ENCODE measurements around the gene C16orf74. TPM values are rescaled to one million over a fixed set of nuclear protein-coding genes. Genes with fewer than 3 reads are reported as not detected.

The C16orf74 gene
- total RNA-seq, 1 donor from 2014 or later: 2.2 TPM

DNA sequence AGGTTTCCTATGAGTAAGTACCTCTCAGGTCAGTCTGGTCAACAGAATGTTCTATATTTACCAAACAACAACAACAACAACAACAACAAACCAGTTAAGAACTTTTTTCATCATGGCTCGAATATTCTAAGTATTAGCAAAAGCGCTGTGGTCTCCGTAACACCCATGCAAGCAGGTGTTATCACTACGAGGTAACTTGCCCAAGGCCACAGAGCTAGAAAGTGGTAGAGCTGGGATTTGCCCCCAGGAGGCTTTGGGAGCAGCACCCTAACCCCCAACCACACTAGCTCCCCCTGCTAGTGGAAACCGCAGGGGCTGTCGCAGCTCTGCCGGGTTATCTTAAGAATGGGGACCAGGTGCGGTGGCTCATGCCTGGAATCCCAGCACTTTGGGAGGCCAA is 23.9 kb upstream of the C16orf74 start:
- DNase-seq (ENCODE audit: low read depth in 2 of 2): no peak

DNA sequence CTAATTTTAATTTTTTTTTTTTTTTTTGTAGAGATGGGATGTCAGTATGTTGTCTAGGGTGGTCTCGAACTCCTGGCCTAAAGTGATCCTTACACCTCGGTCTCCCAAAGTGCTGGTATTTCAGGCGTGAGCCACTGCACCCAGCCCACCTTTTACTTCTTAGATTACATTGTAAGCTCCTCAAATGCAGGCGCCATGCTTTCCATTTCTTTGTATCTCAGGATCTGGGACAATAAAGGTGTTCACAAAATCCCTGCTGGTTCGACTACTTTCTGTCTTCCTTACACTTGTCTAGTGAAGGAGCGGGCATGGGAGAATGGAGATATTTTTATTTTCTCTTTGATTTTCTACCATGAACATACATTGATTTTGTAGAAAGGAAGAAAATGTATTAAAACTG is 23.2 kb upstream of the C16orf74 start:
- no peak for DNase-seq (ENCODE audit: low read depth in 2 of 2)

DNA sequence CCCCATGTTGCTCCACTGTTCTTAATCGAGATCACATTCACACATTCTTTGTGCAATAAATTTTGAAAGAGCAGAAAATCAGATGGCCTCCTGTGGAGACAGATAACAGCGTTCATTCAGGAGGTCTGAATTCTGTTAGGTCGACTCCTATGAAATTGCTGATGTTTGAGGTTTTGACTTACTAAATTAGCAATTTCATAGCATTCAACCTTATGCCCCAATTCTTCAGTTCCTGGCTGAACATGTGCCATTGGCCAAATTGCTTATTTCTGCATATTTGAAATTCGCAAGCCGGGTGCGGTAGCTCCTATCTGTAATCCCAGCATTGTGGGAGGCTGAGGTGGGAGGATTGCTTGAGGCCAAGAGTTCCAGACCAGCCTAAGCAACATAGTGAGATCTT is 22.1 kb upstream of the C16orf74 start:
- DNase-seq (ENCODE audit: low read depth in 2 of 2): no peak

DNA sequence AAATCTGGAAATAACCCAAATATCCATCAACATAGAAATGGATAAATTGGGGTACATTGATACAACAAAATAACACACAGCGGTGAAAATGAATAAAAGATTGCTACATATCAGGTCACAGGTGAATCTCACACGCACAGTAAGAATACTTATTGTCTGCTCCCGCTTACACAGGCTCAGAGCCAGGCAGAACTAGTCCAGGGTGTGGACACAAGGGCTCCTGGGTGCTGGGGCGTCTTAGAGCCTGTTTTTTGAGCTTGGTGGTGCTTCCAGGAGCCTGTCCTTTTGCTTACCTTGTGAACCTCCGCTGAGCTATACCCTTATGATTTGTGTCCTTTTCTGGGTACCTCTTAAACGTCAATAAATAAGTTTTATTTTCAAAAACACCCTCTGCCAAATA is 19.8 kb upstream of the C16orf74 start:
- DNase-seq (ENCODE audit: low read depth in 2 of 2): no peak

DNA sequence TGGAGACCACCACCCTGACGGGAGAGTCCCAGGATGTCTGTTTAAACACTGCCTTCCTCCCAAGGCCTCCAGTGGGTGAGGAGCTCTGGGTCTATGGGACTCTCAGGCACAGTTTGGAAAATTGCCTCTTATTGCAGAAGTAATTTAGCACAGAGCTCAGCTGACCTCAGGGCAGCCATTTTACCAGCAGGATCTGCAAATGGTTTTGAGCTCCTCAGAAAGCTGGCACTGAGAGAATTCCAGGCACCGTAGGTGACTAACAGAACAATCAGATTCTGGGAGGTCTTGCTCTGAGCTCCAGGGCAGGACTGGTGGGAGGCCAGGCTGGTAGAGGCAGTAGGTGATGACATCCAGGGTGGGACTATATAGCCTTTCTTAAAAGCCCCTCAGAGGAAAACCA is 17.3 kb upstream of the C16orf74 start:
- no peak for DNase-seq (ENCODE audit: low read depth in 2 of 2)

GRCh38 chr16:85767531-85767930 is 16.6 kb upstream of the C16orf74 start:
- DNase-seq (ENCODE audit: low read depth in 2 of 2): peak; percentile 52 to 84

- DNase-seq (ENCODE audit: low read depth in 2 of 2): no peak
Observed at GRCh38 chr16:85765767-85766166, 14.9 kb upstream of the C16orf74 start.

- DNase-seq (ENCODE audit: low read depth in 2 of 2): no peak
Observed at GRCh38 chr16:85765211-85765610, 14.3 kb upstream of the C16orf74 start.

- no peak for DNase-seq (ENCODE audit: low read depth in 2 of 2)
Observed at GRCh38 chr16:85763616-85764015, 12.7 kb upstream of the C16orf74 start.

DNA sequence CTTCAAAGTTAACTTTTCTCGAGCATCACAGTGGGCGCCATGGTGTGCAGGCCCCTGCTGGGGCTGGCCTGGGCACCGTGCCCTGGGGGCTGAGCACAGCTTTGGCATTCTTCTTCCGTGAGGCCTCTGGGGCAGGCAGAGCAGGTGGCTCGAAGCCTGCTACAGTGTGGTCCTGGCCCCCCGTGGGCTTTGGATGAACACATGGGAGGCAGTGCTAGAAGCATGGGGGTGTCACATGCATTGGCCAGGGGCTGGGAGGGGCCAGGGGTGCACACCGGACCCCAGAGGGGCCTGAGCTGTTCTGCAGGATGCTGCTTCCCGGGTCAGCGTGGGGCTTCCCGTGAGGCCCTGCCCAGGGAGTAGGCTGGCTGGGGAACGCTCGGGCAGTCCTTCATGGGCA is 12.1 kb upstream of the C16orf74 start:
- DNase-seq (ENCODE audit: low read depth in 2 of 2): no peak

DNA sequence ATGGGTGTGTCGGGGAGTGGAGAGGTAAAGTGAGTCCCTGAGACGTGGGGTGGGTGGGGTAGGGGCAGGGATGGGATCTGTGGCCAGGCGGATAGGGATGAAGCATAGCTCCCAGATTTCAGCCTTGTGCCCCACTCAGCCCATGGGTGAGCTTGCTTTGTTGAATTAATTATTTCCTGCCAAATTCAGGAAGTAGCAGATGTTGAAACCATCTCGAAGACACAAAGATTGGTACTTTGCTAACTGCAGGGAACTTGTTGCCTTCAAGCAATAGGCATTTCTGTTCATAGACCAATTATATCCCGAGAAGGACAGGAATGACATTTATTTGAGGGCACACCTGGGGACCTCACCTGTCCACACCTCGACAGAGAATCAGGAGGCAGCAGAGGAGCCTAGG is 11.0 kb upstream of the C16orf74 start:
- DNase-seq (ENCODE audit: low read depth in 2 of 2): no peak

DNA sequence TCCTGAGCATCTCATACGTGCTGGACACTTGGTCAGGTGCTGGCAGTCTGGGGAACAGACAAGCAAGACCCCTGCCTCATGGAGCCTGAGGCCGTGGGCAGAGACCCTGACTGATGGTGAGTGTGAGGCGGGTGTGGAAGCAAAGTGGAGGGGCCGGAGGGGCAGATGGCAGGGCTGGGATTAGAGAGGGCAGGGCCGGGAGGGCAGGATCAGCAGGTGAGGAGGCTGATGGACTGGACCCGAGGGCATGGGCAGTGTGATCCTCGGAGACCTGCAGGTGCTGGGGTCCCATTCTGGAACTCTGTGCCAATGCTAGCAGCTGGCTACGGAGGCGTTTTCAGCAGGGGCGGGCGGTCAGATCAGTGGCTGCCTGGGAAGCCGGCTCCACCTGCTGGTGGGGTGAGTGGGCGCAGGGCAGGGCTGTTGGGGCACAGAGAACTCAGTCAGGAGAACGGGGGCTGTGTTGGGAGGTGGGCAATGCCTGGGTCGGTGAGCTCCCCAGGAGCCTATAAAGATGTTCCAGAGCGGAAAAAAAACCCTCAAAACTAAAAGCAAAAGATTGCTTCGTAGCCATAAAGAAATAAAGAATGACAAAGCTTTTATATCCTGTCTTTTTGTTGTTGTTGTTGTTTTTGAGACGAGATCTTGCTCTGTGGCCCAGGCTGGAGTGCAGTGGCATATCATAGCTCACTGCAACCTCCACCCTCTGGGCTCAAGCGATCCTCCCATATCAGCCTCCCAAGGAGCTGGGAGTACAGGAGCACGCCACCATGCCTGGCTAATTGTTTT is 8.9 kb upstream of the C16orf74 start:
- DNase-seq (ENCODE audit: low read depth in 2 of 2): peak in 1 of 2 donors; percentile 38

GRCh38 chr16:85759136-85759535 is 8.2 kb upstream of the C16orf74 start:
- no peak for DNase-seq (ENCODE audit: low read depth in 2 of 2)

DNA sequence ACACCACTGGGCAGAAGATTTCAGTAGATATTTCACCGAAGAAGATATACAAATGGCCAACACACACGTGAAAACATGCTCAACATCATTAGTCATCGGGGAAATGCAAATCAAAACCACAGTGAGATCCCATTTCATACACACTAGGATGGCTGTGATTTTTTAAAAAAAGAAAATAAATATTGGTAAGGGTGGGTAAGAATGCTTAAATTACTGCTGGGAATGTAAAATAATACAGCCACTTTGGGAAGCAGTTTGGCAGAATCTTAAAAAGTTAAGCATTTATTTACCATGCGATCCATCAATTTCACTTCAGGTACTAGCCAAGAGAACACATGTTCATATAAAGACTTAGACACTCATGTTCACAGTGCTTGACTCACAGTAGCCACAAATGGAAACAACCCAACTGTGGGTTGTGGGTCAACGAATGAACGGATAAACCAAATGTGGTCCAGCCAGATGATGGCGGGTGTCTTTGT is 6.5 kb upstream of the C16orf74 start:
- DNase-seq (ENCODE audit: low read depth in 2 of 2): no peak

- no peak for DNase-seq (ENCODE audit: low read depth in 2 of 2)
Observed at GRCh38 chr16:85755929-85756768, 5.3 kb upstream of the C16orf74 start.

DNA sequence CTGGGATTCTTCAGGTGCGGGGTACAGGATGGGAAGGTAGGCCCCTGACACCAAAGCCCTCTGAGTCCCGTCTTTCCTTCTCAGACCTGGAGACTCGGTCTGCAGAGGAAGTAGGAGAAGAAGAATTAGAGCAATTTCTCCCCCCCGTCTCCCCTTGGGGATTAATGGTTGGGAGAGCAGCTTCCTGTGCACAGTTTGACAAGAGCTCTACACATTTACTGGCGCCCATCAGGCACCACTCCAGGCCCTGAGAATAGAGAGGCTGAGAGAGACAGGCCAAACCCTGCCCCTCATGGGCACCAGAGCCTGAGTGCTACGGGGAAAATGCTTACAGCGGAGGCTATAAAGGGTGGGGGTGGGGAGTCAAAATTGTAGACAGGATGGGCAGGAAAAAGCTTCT is 3.5 kb upstream of the C16orf74 start:
- DNase-seq (ENCODE audit: low read depth in 2 of 2): no peak

DNA sequence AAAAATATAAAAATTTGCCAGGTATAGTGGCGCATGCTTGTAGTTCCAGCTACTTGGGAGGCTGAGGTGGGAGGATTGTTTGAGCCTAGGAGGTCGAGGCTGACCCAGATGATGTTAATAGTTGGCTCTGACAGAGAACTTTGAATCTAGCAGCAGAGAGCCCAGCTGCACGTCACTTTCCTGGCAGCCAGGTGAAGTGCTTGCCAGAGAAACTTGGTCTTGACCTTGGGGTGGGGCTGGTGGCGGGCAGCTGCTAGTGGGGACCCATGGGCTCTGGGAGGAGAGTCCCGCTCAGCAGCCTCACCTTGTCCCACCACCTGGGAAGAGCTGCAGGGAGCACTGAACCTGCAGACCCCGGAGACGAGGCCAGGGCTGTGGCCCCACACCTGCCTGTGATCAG is 3.1 kb upstream of the C16orf74 start:
- DNase-seq (ENCODE audit: low read depth in 2 of 2): no peak

GRCh38 chr16:85753559-85753958 is 2.7 kb upstream of the C16orf74 start:
- no peak for DNase-seq (ENCODE audit: low read depth in 2 of 2)

GRCh38 chr16:85752511-85753420 is 1.9 kb upstream of the C16orf74 start:
- DNase-seq (ENCODE audit: low read depth in 2 of 2): peak in 1 of 2 donors; percentile 37

- peak in 1 of 2 donors; percentile 72 for DNase-seq (ENCODE audit: low read depth in 2 of 2)
Observed at GRCh38 chr16:85751698-85752501, 1.0 kb upstream of the C16orf74 start.
